HepG2 (cell line): ENCODE data around the gene FFAR2. TPM values are rescaled to one million over a fixed set of nuclear protein-coding genes. Genes with fewer than 3 reads are reported as not detected.

Experiments used
- ATAC-seq: fragments of 200-7000 bp; cut with Tn5 transposase; 3 replicates; pipeline ENCODE4 v1.9.1; 2020; ENCODE audit warnings: mild to moderate bottlenecking, moderate library complexity
- BruUV-seq: library from RNA; stranded (reverse); fragments of 400-500 nt; replicated peaks from 2 replicates; lab custom pipeline; 2021; lab: Mats Ljungman, UMichigan
- CTCF ChIA-PET: fragments of 300-600 bp; formaldehyde crosslinking; extraction: SDS; loops from one replicate; lab custom pipeline; 2021; ENCODE audit warnings: low total read pairs, inconsistent platforms, low intra/inter-chr PET ratio; lab: Yijun Ruan, JAX
- POLR2A ChIA-PET: fragments of 350-600 bp; sonication (Branson Sonifier 250); formaldehyde crosslinking; loops from one replicate; lab custom pipeline; 2020; ENCODE audit warnings: antibody characterized with exemption, inconsistent platforms; lab: Yijun Ruan, JAX
- DNase-seq: peaks from one replicate; pipeline ENCODE4 v3.0.0-alpha.2; 2015; ENCODE audit warnings: low spot score
- FAIRE-seq: peaks from 3 replicates; lab custom pipeline; 2011; peaks lifted over from hg19 to GRCh38; lab: Jason Lieb, UNC
- H2AFZ ChIP-seq: one replicate; pipeline ENCODE4 v1.6.1; 2011; ENCODE audit warnings: low read length, inconsistent platforms
- H3K27ac ChIP-seq: fragments of 300-600 bp; 3 replicates; pipeline ENCODE4 v1.8.0; 2011; ENCODE audit warnings: mixed run types, mild to moderate bottlenecking, mixed read lengths, low read length, inconsistent platforms; ENCODE audit not compliant: insufficient read depth; ENCODE audit errors: extremely low read length
- H3K27me3 ChIP-seq, 2 experiments: fragments of 200-600 bp in 1 of 2; 2 replicates in 1 of 2; 3 replicates in 1 of 2; pipeline versions ENCODE4 v1.6.0 to v1.8.0; 2011; ENCODE audit warnings: low read length in 2 of 2, mild to moderate bottlenecking in 2 of 2, moderate library complexity in 2 of 2, inconsistent platforms in 1 of 2; ENCODE audit not compliant: insufficient read depth in 2 of 2, control insufficient read depth in 1 of 2
- H3K36me3 ChIP-seq, 2 experiments: fragments of 200-600 bp in 1 of 2; replicated peaks in 1 of 2; 2 replicates in 1 of 2; 3 replicates in 1 of 2; pipeline versions ENCODE4 v1.5.1 to v1.8.0; 2011; ENCODE audit warnings: low read length in 2 of 2, inconsistent platforms in 1 of 2; ENCODE audit not compliant: insufficient read depth in 2 of 2, control insufficient read depth in 1 of 2
- H3K4me1 ChIP-seq: 2 replicates; pipeline ENCODE4 v1.5.1; 2012; ENCODE audit warnings: low read length, inconsistent platforms; ENCODE audit not compliant: insufficient read depth
- H3K4me2 ChIP-seq: 2 replicates; pipeline ENCODE4 v1.6.0; 2011; ENCODE audit warnings: low read depth, low read length, inconsistent platforms
- H3K4me3 ChIP-seq, 3 experiments: fragments of 200-600 bp in 1 of 3; sonication (generic), shearing (Covaris generic) in 1 of 3; replicated peaks in 1 of 3; 2 replicates each; pipeline ENCODE4 v1.5.1; 2011 to 2016; ENCODE audit warnings: low read length in 3 of 3, inconsistent platforms in 2 of 3, low read depth in 2 of 3, mild to moderate bottlenecking in 2 of 3, control low read depth in 1 of 3, mixed read lengths in 1 of 3; ENCODE audit not compliant: insufficient read depth in 1 of 3
- H3K79me2 ChIP-seq: one replicate; pipeline ENCODE4 v1.6.1; 2011; ENCODE audit warnings: low read length, inconsistent platforms; ENCODE audit not compliant: insufficient read depth
- H3K9ac ChIP-seq: 2 replicates; pipeline ENCODE4 v1.6.0; 2011; ENCODE audit warnings: mild to moderate bottlenecking, low read depth, low read length, inconsistent platforms; ENCODE audit not compliant: insufficient read depth
- H3K9me3 ChIP-seq: 2 replicates; pipeline ENCODE4 v1.5.1; 2012; ENCODE audit warnings: mild to moderate bottlenecking, low read length
- H4K20me1 ChIP-seq: 2 replicates; pipeline ENCODE4 v1.6.0; 2011; ENCODE audit warnings: inconsistent platforms, mild to moderate bottlenecking, low read length, moderate library complexity; ENCODE audit not compliant: insufficient read depth
- ELF3 ChIP-seq: IDR thresholded peaks from 2 replicates; pipeline ENCODE4 v1.6.1; 2016; ENCODE audit warnings: missing genetic modification reagents, missing compliant biosample characterization
- EP300 ChIP-seq, 3 experiments: sonication (generic) in 1 of 3; formaldehyde crosslinking in 1 of 3; IDR thresholded peaks; 2 replicates each; pipeline versions ENCODE4 v1.5.1 to v1.6.1; 2011 to 2020; ENCODE audit warnings: low read depth in 2 of 3, low read length in 2 of 3, borderline replicate concordance in 1 of 3, improper control_type of control experiment in 1 of 3, mild to moderate bottlenecking in 1 of 3, missing genetic modification reagents in 1 of 3, moderate library complexity in 1 of 3
- NFAT5 ChIP-seq: sonication (generic); formaldehyde crosslinking; IDR thresholded peaks from 2 replicates; pipeline ENCODE4 v1.4.0; 2020; ENCODE audit warnings: missing genetic modification reagents
- NFRKB ChIP-seq: fragments of 450-650 bp; IDR thresholded peaks from 2 replicates; pipeline ENCODE4 v1.6.1; 2017
- NR2F1 ChIP-seq, 2 experiments: fragments of 450-650 bp in 1 of 2; formaldehyde crosslinking in 1 of 2; IDR thresholded peaks; 2 replicates each; pipeline versions ENCODE4 v1.5.0 to v1.6.1; 2016 to 2020; ENCODE audit warnings: mild to moderate bottlenecking in 1 of 2, missing compliant biosample characterization in 1 of 2, missing genetic modification reagents in 1 of 2, moderate library complexity in 1 of 2
- SATB2 ChIP-seq: sonication (generic); formaldehyde crosslinking; IDR thresholded peaks from 2 replicates; pipeline ENCODE4 v1.5.0; 2020; ENCODE audit warnings: missing genetic modification reagents
- TCF7L2 ChIP-seq: IDR thresholded peaks from 2 replicates; pipeline ENCODE4 v1.6.1; 2011; ENCODE audit warnings: mild to moderate bottlenecking, low read depth, low read length, moderate library complexity
- ZBED4 ChIP-seq: sonication (generic); formaldehyde crosslinking; IDR thresholded peaks from 2 replicates; pipeline ENCODE4 v1.4.0; 2020; ENCODE audit warnings: missing genetic modification reagents, borderline replicate concordance
- ZMYM3 ChIP-seq: sonication (generic); formaldehyde crosslinking; IDR thresholded peaks from 2 replicates; pipeline ENCODE4 v1.5.1; 2020; ENCODE audit warnings: mild to moderate bottlenecking, missing genetic modification reagents
- ZNF446 ChIP-seq: sonication (generic); formaldehyde crosslinking; IDR thresholded peaks from 2 replicates; pipeline ENCODE4 v1.5.0; 2020; ENCODE audit warnings: mild to moderate bottlenecking, missing genetic modification reagents
- ZNF546 ChIP-seq: sonication (generic); formaldehyde crosslinking; conservative IDR thresholded peaks from 2 replicates; pipeline ENCODE4 v1.8.1; 2023; ENCODE audit warnings: mild to moderate bottlenecking, missing genetic modification reagents
- ZSCAN30 ChIP-seq: sonication (generic); formaldehyde crosslinking; IDR thresholded peaks from 2 replicates; pipeline ENCODE4 v1.5.0; 2020; ENCODE audit warnings: mild to moderate bottlenecking, missing genetic modification reagents
- WGBS: methylation state at CpG from one replicate; pipeline ENCODE4 v1.1.6; 2017; ENCODE audit warnings: low lambda C conversion rate; 5-methylcytosine and 5-hydroxymethylcytosine counted together
- in situ Hi-C: cut with HindIII; loops from 2 replicates; pipeline ENCODE4 v1.10.0; 2017; ENCODE audit warnings: low pct_unique_long_range_greater_than_20kb; ENCODE audit not compliant: extremely low pct_ligation_motif_present
- intact Hi-C: fragments of 100-400 bp; cut with micrococcal nuclease; formaldehyde crosslinking; loops from one replicate; pipeline ENCODE4 v1.10.0; 2022; ENCODE audit not compliant: unreplicated experiment
- polyA plus RNA-seq, 8 experiments: library from polyadenylated mRNA; depleted of rRNA in 3 of 8; stranded (reverse) in 7 of 8; unstranded in 1 of 8; fragments of >200 nt; fragmentation: Illumina TruSeq in 4 of 8; extraction: Trizol in 4 of 8; gene quantifications; 2 replicates each; pipeline versions ENCODE4 v1.2.1 to v1.2.3, GENCODE V29; 2011 to 2016; ENCODE audit warnings: low read depth in 4 of 8, missing spikeins in 1 of 8, mixed read lengths in 1 of 8; ENCODE audit not compliant: insufficient read depth in 1 of 8
- total RNA-seq, 5 experiments: library from RNA; depleted of rRNA; stranded (reverse); fragments of >200 nt; fragmentation: Illumina TruSeq; extraction: Trizol; gene quantifications; 2 replicates each; pipeline ENCODE4 v1.2.3, GENCODE V29; 2016; ENCODE audit warnings: low read depth in 1 of 5
- TF ChIP-seq, protein P1 (sequence below): IDR thresholded peaks from 2 replicates; pipeline ENCODE4 v1.6.1; 2012; ENCODE audit warnings: low read depth, low read length, improper control_type of control experiment
- TF ChIP-seq, protein P2 (sequence below): sonication (generic); formaldehyde crosslinking; IDR thresholded peaks from 2 replicates; pipeline ENCODE4 v1.4.0; 2020; ENCODE audit warnings: mild to moderate bottlenecking, missing genetic modification reagents

Gene FFAR2
- total and polyA plus RNA-seq, 2 of the 13 experiments (the other 11 are each of a cell fraction or from before 2014, with no cell fraction given) = 0.12 TPM; not detected in 1

DNA sequence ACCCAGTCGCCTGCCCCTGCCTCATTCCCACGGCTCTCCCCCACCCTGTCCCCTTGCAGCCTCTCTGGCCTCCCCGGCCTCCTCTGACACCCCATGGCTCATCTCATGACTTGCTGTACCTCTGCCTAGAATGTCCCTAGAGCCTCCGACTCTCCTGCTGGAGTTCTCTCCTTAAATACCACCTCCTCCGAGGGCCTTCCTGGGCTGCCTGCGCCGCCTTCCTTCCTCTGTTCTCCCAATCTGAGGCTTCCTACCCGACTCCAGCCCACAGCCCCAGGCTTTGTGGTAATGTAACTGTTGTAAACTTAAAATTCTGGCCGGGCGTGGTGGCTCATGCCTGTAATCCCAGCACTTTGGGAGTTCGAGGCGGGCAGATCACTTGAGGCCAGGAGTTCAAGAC lies 49.5 kb upstream of the FFAR2 start:
- H3K36me3 ChIP-seq = no peaks in the 10 kb centered on the region
- H3K9ac ChIP-seq = no peak overlapping the region
- DNase-seq (no peak), ATAC-seq (no peak), FAIRE-seq (no peak)
- H3K4me1 ChIP-seq = peaks cover 38% of the 10 kb centered on the region
- in situ Hi-C loops (no loop called here), intact Hi-C loops (loop anchor here (5.0 kb wide), 1 partner anchor 46 kb away; no protein-coding TSS in a partner anchor)
- POLR2A ChIA-PET = no interaction called here
- no peak overlapping the region for H3K4me3 ChIP-seq
- no peaks in the 10 kb centered on the region for H4K20me1 ChIP-seq
- H2AFZ ChIP-seq = no peak overlapping the region
- WGBS = 72% methylated on average over 12 of the region's 12 CpGs
- no peaks in the 10 kb centered on the region for H3K79me2 ChIP-seq
- no peak overlapping the region for H3K27ac ChIP-seq
- no TSS peak for BruUV-seq
- no peaks in the 10 kb centered on the region for H3K9me3 ChIP-seq
- H3K4me2 ChIP-seq = no peak overlapping the region
- CTCF ChIA-PET = no interaction called here
- peaks cover 2 to 3% of the 10 kb centered on the region in 2 experiments; a peak in 2 of 5 replicates for H3K27me3 ChIP-seq
- TF ChIP-seq NFAT5 (CRISPR knock-in tag) = no peak
- no peak for TF ChIP-seq ZMYM3 (CRISPR knock-in tag)
- TF ChIP-seq EP300 (IDR thresholded peaks at IDR 0.05; ENCODE audit: low read depth in 2 of 2, low read length in 2 of 2) = no peak
- TF ChIP-seq EP300 (CRISPR knock-in tag; IDR thresholded peaks at IDR 0.05; ENCODE audit: borderline replicate concordance) = no peak
- no peak for TF ChIP-seq NFRKB
- TF ChIP-seq, protein P1, sequence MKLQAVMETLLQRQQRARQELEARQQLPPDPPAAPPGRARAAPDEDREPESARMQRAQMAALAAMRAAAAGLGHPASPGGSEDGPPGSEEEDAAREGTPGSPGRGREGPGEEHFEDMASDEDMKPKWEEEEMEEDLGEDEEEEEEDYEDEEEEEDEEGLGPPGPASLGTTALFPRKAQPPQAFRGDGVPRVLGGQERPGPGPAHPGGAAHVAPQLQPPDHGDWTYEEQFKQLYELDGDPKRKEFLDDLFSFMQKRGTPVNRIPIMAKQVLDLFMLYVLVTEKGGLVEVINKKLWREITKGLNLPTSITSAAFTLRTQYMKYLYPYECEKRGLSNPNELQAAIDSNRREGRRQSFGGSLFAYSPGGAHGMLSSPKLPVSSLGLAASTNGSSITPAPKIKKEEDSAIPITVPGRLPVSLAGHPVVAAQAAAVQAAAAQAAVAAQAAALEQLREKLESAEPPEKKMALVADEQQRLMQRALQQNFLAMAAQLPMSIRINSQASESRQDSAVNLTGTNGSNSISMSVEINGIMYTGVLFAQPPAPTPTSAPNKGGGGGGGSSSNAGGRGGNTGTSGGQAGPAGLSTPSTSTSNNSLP = no peak
- TF ChIP-seq ZBED4 (CRISPR knock-in tag) = no peak
- TF ChIP-seq TCF7L2 = no peak
- TF ChIP-seq ZNF446 (CRISPR knock-in tag) = no peak
- TF ChIP-seq, protein P2, sequence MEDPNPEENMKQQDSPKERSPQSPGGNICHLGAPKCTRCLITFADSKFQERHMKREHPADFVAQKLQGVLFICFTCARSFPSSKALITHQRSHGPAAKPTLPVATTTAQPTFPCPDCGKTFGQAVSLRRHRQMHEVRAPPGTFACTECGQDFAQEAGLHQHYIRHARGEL = no peak
- TF ChIP-seq ZSCAN30 = no peak
- no peak for TF ChIP-seq ZNF546 (CRISPR knock-in tag)
- no peak for TF ChIP-seq NR2F1 (CRISPR knock-in tag; IDR thresholded peaks at IDR 0.05)
- TF ChIP-seq SATB2 (CRISPR knock-in tag) = no peak
- TF ChIP-seq ELF3 = no peak
